Measurements from ENCODE around the gene CRACDL.

CRACDL gene

DNA sequence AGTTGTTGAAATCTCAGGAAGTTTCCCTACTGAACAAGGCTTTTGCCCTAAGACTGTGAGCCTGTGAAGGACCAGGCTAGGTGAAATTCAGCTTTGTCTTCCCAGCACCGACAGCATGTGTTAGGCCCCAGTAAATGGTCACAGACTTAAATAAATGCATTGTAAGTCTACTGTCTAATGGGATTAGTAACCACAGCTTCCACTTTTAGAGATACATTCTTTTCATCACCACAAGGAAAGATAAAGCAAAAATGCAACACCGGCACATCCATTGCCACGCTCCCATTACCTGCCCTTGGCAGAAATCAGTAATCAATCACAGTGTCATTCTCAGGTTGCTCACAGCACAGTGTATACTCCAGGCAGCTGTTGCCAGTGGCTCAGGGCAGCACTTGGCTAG, 59.3 kb downstream of the CRACDL start:
- no peak overlapping the region for H2AFZ ChIP-seq (ENCODE audit: low read depth, low read length, severe bottlenecking)
- no peaks in the 10 kb centered on the region for H3F3A ChIP-seq (ENCODE audit: insufficient read depth)
- no peak overlapping the region for H3K9ac ChIP-seq (ENCODE audit: low read length)
- H3K27me3 ChIP-seq (ENCODE audit: low read length) = no peaks in the 10 kb centered on the region
- no peaks in the 10 kb centered on the region for H4K20me1 ChIP-seq (ENCODE audit: low read depth, low read length)
- no peak overlapping the region for H3K4me2 ChIP-seq (ENCODE audit: low read depth, low read length, poor library complexity, severe bottlenecking)
- no peak overlapping the region for H3K4me3 ChIP-seq (ENCODE audit: insufficient read depth, low read length, poor library complexity, severe bottlenecking)
- no peaks in the 10 kb centered on the region for H3K9me2 ChIP-seq (replicated peaks; ENCODE audit: insufficient read depth, low read length)
- H3K36me3 ChIP-seq (ENCODE audit: low read length) = no peaks in the 10 kb centered on the region
- no peak overlapping the region for H3K27ac ChIP-seq (ENCODE audit: low read depth, low read length)
- H3K9me3 ChIP-seq (ENCODE audit: insufficient read depth, low read length) = no peaks in the 10 kb centered on the region
- H3K79me2 ChIP-seq (ENCODE audit: insufficient read depth, low read length) = no peaks in the 10 kb centered on the region
- TF ChIP-seq EZH2phosphoT487 (conservative IDR thresholded peaks at IDR 0.05; ENCODE audit: low read length) = no peak
- TF ChIP-seq, protein P1, sequence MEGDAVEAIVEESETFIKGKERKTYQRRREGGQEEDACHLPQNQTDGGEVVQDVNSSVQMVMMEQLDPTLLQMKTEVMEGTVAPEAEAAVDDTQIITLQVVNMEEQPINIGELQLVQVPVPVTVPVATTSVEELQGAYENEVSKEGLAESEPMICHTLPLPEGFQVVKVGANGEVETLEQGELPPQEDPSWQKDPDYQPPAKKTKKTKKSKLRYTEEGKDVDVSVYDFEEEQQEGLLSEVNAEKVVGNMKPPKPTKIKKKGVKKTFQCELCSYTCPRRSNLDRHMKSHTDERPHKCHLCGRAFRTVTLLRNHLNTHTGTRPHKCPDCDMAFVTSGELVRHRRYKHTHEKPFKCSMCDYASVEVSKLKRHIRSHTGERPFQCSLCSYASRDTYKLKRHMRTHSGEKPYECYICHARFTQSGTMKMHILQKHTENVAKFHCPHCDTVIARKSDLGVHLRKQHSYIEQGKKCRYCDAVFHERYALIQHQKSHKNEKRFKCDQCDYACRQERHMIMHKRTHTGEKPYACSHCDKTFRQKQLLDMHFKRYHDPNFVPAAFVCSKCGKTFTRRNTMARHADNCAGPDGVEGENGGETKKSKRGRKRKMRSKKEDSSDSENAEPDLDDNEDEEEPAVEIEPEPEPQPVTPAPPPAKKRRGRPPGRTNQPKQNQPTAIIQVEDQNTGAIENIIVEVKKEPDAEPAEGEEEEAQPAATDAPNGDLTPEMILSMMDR (IDR thresholded peaks at IDR 0.05; ENCODE audit: insufficient read depth, low read length, poor library complexity, severe bottlenecking) = no peak

DNA sequence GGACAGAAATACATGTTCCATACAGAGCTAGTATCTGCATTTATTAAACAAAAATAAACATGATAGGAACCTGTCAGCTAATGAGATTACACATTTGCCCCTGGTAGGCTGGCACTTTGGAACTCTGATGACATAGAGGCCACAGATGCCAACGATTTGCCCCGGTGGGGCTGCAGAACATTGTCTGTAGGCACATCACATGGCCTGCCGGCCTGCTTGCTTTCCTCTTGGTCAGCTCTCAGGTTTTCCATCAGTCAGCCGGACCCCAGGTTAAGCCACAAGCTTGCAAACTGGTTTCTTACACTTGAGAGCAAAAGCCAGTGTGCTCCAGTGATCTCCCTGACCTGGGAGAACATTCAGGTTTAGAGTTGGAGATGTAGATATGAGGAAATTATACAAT, 60.3 kb downstream of the CRACDL start:
- H3K9me2 ChIP-seq (replicated peaks; ENCODE audit: insufficient read depth, low read length) = no peaks in the 10 kb centered on the region
- H3K27ac ChIP-seq (ENCODE audit: low read depth, low read length) = no peak overlapping the region
- no peak overlapping the region for H3K9ac ChIP-seq (ENCODE audit: low read length)
- no peaks in the 10 kb centered on the region for H4K20me1 ChIP-seq (ENCODE audit: low read depth, low read length)
- H3F3A ChIP-seq (ENCODE audit: insufficient read depth) = no peaks in the 10 kb centered on the region
- H3K79me2 ChIP-seq (ENCODE audit: insufficient read depth, low read length) = no peaks in the 10 kb centered on the region
- TF ChIP-seq, protein P1 (IDR thresholded peaks at IDR 0.05; ENCODE audit: insufficient read depth, low read length, poor library complexity, severe bottlenecking) = no peak
- TF ChIP-seq EZH2phosphoT487 (conservative IDR thresholded peaks at IDR 0.05; ENCODE audit: low read length) = no peak
- H3K36me3 ChIP-seq (ENCODE audit: low read length) = no peaks in the 10 kb centered on the region
- H3K4me2 ChIP-seq (ENCODE audit: low read depth, low read length, poor library complexity, severe bottlenecking) = no peak overlapping the region
- H3K27me3 ChIP-seq (ENCODE audit: low read length) = no peaks in the 10 kb centered on the region
- no peak overlapping the region for H2AFZ ChIP-seq (ENCODE audit: low read depth, low read length, severe bottlenecking)
- H3K4me3 ChIP-seq (ENCODE audit: insufficient read depth, low read length, poor library complexity, severe bottlenecking) = no peak overlapping the region
- no peaks in the 10 kb centered on the region for H3K9me3 ChIP-seq (ENCODE audit: insufficient read depth, low read length)

DNA sequence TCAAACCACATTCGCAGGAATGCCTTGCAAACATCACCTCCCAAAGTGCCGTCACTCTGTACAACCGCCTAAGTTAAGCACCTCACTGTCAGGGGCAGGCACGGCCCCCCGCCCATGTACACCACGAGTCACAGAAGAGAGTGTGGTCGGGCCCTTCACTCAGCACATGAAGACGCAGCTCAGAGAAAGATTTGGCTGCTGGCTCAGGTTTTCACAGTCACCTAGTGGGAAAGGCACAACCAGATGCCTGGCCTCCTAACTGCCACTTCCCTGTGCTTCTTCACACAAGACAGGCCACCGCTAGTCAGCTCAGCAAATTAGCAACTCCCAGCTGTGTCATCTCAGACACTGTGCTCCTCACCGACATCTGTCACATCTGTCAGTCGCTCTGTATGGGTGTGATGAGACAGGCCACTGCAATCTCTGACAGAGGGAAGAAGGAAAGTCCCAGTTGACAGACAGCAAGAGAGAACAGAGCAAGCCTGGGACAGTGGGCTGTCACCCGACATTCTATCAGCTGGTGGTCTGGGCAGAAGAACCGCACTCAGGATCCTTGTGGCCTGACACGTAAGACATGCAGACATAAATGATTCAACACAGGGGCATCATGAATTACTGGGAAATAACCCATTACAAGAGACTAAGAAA, 60.8 kb downstream of the CRACDL start:
- Histone ChIP-seq H3K4me2 (ENCODE audit: low read depth, low read length, poor library complexity, severe bottlenecking) (no peak overlapping the region), H3F3A (ENCODE audit: insufficient read depth) (no peaks in the 10 kb centered on the region), H3K79me2 (ENCODE audit: insufficient read depth, low read length) (no peaks in the 10 kb centered on the region), H3K9me3 (ENCODE audit: insufficient read depth, low read length) (no peaks in the 10 kb centered on the region), H3K9me2 (replicated peaks; ENCODE audit: insufficient read depth, low read length) (no peaks in the 10 kb centered on the region), H2AFZ (ENCODE audit: low read depth, low read length, severe bottlenecking) (no peak overlapping the region), H4K20me1 (ENCODE audit: low read depth, low read length) (no peaks in the 10 kb centered on the region), H3K27me3 (ENCODE audit: low read length) (no peaks in the 10 kb centered on the region), H3K4me3 (ENCODE audit: insufficient read depth, low read length, poor library complexity, severe bottlenecking) (no peak overlapping the region), H3K27ac (ENCODE audit: low read depth, low read length) (no peak overlapping the region), H3K36me3 (ENCODE audit: low read length) (no peaks in the 10 kb centered on the region), H3K9ac (ENCODE audit: low read length) (no peak overlapping the region)
- TF ChIP-seq, protein P1 (IDR thresholded peaks at IDR 0.05; ENCODE audit: insufficient read depth, low read length, poor library complexity, severe bottlenecking) = no peak
- TF ChIP-seq EZH2phosphoT487 (conservative IDR thresholded peaks at IDR 0.05; ENCODE audit: low read length) = no peak
